Activated T-helper 1 cell treated with anti-CD3 and anti-CD28 coated beads, Interleukin-2, amount 50 U/mL, for 16 hours (primary cell): Measurements from ENCODE around the gene GLS.
"Not testable (repeated sequence)": the region's sequence is repeated elsewhere in the genome, so short reads cannot be mapped to it uniquely, and the experiment has no call there.

Experiments used
- DNase-seq, 2 donors: peaks; one replicate each; pipeline ENCODE4 v3.0.0-alpha.2; 2020; ENCODE audit warnings: low read depth in 1 of 2, low spot score in 1 of 2

The GLS gene

GRCh38 chr2:190855245-190855644, 25.4 kb upstream of the GLS start:
- DNase-seq, result no peak

GRCh38 chr2:190856985-190857384, 23.6 kb upstream of the GLS start:
- DNase-seq, result no peak

GRCh38 chr2:190858817-190859216, 21.8 kb upstream of the GLS start:
- no peak for DNase-seq

- no peak for DNase-seq
Measured at GRCh38 chr2:190859347-190860297, 21.0 kb upstream of the GLS start.

- DNase-seq, result no peak
Measured at GRCh38 chr2:190860985-190861680, 19.5 kb upstream of the GLS start.

- not testable (repeated sequence) for DNase-seq
Measured at GRCh38 chr2:190862128-190862527, 18.5 kb upstream of the GLS start.

- DNase-seq, result no peak
Measured at GRCh38 chr2:190862571-190862991, 18.0 kb upstream of the GLS start.

GRCh38 chr2:190863946-190864345, 16.7 kb upstream of the GLS start:
- DNase-seq, result no peak

GRCh38 chr2:190864375-190864774, 16.2 kb upstream of the GLS start:
- no peak for DNase-seq

GRCh38 chr2:190867212-190867611, 13.4 kb upstream of the GLS start:
- DNase-seq, result no peak

- DNase-seq, result no peak
Measured at GRCh38 chr2:190867832-190868231, 12.8 kb upstream of the GLS start.

- no peak for DNase-seq
Measured at GRCh38 chr2:190869721-190870120, 10.9 kb upstream of the GLS start.

GRCh38 chr2:190873451-190873850, 7.2 kb upstream of the GLS start:
- not testable (repeated sequence) for DNase-seq

GRCh38 chr2:190875891-190876290, 4.7 kb upstream of the GLS start:
- no peak for DNase-seq

- no peak for DNase-seq
Measured at GRCh38 chr2:190876631-190877030, 4.0 kb upstream of the GLS start.

GRCh38 chr2:190877436-190877835, 3.2 kb upstream of the GLS start:
- DNase-seq, result no peak

- DNase-seq, result peak in 1 of 2 donors; percentile 22
Measured at GRCh38 chr2:190879474-190880377, 895 bp upstream of the GLS start.

GRCh38 chr2:190881084-190881597, 520 bp downstream of the GLS start:
- no peak for DNase-seq

GRCh38 chr2:190881598-190882410, 1.2 kb downstream of the GLS start:
- peak; percentile 35 to 49 for DNase-seq

GRCh38 chr2:190882411-190882766, 1.8 kb downstream of the GLS start:
- DNase-seq, result no peak
